SK-N-SH treated with all-trans-retinoic acid at 6 μM for 48 hours (cell line): ENCODE results near the gene LYVE1.

ENCODE experiments used
- ISL1 ChIP-seq: fragments of 250-450 bp; sonication (Bioruptor Pico); IDR thresholded peaks from 2 replicates; pipeline ENCODE4 v2.1.2; 2022; ENCODE audit warnings: mild to moderate bottlenecking, moderate library complexity
- ZFP3 ChIP-seq: fragments of 250-450 bp; sonication (Bioruptor Pico); IDR thresholded peaks from 2 replicates; pipeline ENCODE4 v1.5.0; 2020; ENCODE audit warnings: mild to moderate bottlenecking, moderate library complexity
- ZFP30 ChIP-seq: fragments of 450-650 bp; formaldehyde crosslinking; IDR thresholded peaks from 2 replicates; pipeline ENCODE4 v1.5.0; 2022; ENCODE audit warnings: mild to moderate bottlenecking, moderate library complexity

DNA sequence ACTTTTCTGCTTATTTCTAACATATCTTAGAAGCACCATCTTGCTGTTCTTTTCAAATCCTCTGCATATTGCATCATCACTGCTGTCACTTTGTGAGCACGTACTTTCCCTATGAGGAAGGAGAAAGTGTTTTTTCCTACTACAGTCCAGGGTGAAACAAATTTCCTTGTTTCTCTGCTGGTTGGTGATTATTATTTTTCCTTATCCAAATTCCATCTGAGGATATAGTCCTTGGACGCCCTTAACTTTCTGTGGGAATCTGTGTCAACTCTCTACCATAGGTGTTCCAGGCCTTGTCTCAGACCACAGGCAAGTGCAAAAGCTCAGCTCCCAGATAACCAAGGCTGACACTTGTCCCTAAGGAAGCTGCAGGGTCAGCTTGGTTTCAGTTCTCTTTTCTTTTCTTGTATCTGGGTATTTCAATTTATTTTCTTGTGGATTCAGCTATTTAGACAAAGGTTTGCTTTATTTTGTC, 29.4 kb upstream of the LYVE1 start:
- TF ChIP-seq ISL1 (CRISPR knock-in tag) (no peak), ZFP30 (no peak), ZFP3 (CRISPR knock-in tag) (no peak)
